IPS-NIHi11 (cell line): ENCODE results near the gene THRA.
"Not testable (repeated sequence)": the region's sequence is repeated elsewhere in the genome, so short reads cannot be mapped to it uniquely, and the experiment has no call there.

Experiments
- DNase-seq: peaks from one replicate; pipeline ENCODE4 v3.0.0; 2012; ENCODE audit warnings: mixed read lengths, low spot score

THRA gene

GRCh38 chr17:40113110-40113906 is 50.5 kb downstream of the THRA start:
- peak; percentile 92 for DNase-seq

DNA sequence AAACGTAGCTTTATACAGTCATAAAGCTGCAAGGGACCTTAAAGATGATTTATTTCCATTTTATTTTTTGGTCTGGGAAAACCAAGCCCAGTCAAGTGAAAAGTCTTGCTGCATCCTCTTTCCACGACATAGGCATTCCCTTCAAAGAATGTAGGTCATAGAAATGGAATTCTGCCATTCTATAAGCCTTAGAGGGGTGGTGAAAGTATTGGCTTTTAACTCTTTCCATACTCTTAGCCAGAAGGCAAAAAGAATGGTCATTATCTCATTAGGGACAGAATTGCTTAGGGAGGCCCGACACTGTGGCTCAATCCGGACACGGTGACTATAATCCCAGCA is 51.1 kb downstream of the THRA start:
- DNase-seq: no peak

DNA sequence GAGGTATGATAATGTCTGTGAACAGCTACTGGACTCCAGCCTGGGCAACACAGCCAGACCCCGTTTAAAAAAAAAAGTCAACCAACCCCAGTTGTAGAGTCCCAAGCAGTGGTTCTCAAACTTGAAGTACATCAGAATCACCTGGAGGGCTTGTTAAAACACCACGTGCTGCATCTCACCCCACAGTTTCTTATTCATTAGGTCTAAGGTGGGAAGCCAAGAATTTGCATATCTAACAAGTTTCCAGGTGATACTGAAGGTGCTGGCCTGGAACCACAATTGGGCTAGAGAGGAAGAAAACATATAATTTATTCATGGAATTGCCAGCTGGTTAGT is 52.3 kb downstream of the THRA start:
- no peak for DNase-seq

GRCh38 chr17:40121181-40122135 is 58.7 kb downstream of the THRA start, which contains the start of gene MSL1:
TSS of gene MSL1 (plus strand) at chr17:40121971. CDS start at chr17:40122613, 642 bp downstream.
- peak; percentile 93 for DNase-seq

- DNase-seq: peak; percentile 68
Measured at GRCh38 chr17:40122136-40122998, 59.6 kb downstream of the THRA start.

DNA sequence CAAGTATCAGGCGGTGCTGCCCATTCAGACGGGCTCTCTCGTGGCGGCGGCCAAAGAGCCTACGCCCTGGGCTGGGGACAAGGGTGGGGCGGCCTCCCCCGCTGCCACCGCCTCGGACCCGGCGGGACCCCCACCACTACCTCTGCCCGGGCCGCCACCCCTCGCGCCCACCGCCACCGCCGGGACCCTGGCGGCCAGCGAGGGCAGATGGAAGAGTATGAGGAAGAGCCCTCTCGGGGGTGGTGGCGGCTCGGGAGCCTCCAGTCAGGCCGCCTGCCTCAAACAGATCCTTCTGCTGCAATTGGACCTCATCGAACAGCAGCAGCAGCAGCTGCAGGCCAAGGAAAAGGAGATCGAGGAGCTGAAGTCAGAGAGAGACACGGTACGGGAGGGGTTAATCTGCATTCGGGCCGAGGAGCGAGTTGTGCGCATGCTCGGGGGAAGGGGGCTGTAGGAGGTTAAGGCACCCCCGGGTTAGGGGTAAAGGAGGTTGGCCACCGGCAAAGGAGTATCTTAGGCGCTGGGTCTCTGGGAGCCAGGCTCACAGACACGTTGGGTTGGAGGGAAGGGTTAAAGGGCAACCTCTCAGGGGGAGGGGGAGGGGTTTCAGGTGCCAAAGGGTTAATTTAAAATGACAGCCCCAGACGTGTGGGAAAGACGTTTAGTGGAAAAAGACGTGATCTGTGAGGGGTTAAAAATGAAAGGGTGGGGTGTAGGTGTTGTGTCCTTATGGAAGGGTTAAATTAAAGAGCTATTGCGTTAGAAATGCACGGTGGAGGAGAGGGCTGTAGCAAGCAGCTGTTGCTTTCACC is 60.4 kb downstream of the THRA start:
- peak; percentile 75 for DNase-seq

DNA sequence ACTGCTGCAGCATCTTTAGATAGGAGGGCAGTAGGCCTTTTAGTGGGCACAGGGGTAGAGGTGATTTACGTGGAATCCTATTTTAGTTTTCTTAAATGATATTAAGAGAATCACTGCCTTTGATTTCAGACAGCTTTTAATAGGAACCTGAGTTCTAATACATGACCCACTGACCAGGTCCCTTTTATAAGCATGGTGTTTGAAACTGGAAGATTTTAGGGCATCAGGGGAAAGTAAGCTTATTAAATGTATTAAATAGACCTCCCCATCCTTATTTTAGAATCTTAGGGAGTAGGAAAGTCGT is 61.0 kb downstream of the THRA start:
- no peak for DNase-seq

DNA sequence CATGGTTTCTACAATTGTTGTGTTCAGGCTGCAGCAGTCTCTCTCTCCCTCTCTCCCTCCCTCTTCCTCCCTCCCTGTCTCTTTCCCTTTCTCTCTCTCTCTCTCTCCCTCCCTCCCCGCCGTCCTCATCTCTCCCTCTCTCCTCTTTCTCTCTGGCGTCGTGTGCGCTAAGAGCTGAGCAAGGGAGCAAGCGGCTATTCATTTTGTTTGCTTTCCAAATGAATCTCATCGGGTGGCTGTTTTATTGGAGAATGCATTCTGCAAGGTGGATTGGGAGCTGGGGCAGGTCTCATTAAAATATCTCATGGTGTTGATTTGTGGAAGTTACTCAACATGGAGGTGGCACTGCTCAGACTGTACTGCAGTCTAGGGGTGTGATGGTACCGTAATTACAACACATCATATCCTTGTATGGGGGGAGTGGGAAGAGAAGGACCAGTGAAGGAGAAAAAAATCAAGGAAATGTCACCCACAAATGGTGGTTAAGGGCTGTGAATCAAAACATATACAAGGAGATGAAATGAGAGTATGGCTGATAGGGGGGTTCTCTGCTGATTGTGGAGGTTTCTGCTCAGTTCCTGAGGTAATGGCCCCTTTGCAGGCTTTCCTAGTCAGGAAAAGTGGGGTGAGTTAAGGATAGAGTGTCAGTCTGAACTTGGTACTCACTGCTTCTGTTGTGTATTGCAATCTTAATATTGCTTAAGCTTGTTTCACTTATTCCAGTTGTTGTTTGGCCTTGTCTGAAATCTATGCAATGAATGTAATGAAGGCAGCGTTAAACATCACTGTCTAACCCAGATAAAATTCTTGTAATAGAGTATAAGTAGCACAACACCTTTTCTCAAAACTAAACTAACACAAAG is 61.7 kb downstream of the THRA start:
- no peak for DNase-seq

DNA sequence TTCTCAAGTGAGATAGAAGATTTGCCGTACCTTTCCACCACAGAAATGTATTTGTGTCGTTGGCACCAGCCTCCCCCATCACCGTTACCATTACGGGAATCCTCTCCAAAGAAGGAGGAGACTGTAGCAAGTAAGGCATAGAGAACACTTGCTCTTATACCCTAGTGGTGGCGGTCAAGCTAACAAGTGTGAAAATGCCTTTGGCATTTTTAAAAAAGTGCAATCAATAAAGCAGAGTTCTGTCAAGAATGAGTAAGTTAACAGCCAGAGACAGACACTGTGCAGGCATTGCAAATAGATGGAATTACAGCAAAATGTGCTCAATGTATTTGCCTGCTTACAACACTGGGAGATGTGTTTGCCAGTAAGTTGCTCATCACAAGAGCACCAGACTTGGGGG is 66.7 kb downstream of the THRA start:
- DNase-seq: no peak

GRCh38 chr17:40130352-40131042 is 67.7 kb downstream of the THRA start:
- no peak for DNase-seq

GRCh38 chr17:40134184-40134583 is 71.4 kb downstream of the THRA start:
- DNase-seq: no peak

GRCh38 chr17:40135817-40136216 is 73.1 kb downstream of the THRA start:
- DNase-seq: no peak

- no peak for DNase-seq
Measured at GRCh38 chr17:40139566-40140058, 76.8 kb downstream of the THRA start.

DNA sequence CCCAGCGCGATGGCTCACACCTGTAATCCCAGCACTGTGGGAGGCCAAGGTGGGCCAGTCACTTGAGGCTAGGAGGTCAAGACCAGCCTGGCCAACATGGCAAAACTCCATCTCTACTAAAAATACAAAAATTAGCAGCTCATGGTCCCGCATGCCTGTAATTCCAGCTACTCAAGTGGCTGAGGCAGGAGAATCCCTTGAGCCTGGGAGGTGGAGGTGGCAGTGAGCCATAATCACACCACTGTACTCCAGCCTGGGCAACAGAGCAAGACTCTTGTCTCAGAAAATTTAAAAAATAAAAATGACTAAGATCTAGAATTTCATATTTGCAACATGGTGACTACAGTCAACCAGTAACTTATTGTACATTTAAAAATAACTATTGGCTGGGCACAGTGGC is 80.4 kb downstream of the THRA start:
- not testable (repeated sequence) for DNase-seq
